ENCODE measurements around the gene ZDHHC11B. TPM values are rescaled to one million over a fixed set of nuclear protein-coding genes. Genes with fewer than 3 reads are reported as not detected.

ZDHHC11B gene
- total and polyA plus RNA-seq, 2 of the 13 experiments (the other 11 are each of a cell fraction or from before 2014, with no cell fraction given), result 0.11 to 0.12 TPM

DNA sequence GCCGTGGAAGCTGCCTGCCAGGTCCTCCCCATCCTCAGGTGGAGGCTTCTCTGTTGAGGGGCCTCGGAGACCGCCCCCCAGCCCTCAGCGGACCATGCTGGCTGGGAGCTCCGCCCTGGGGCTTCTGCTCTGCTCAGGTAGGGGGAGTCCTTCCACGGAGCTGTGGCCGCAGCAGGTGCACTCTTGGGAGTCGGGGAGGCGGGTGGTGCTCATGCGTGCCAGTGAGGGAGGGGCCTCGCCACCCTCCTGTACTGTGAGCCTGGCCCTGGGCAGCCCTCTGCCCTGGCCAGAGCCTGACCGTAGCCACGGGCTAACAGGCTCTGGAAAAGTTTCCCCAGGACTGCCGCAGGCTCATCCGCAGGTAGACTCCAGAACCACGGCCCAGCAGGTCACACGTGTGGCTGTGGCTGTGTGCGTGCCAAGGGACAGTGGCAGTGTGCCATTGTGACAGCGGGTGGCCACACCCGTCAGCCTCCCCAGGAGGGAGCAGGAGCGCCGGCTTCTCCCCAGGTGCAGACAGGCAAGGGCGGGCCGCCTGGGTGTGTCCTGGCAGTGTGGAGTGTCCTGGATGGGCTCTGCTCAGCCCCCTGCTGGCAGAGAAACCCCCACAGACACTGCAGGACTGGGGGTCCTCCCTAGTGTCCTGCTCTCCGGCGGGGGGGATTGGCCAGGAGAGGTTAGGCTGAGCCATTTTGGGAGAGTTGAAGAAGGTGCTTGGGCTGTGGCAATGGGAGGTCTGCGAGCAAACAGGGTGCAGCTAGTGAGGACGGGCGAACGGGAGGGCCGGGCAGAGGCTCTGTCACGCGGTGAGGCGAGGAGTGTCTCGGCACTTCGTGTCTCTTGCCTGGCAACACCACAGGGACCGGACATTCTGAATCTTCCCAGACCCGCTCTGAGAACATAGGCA, 120.8 kb downstream of the ZDHHC11B start:
- POLR2A ChIA-PET, result no interaction called here
- intact Hi-C loops (cut with micrococcal nuclease; ENCODE audit: unreplicated experiment), result no loop called here
- Histone ChIP-seq H3K4me3 (replicated peaks in 1 of 3; ENCODE audit: insufficient read depth in 1 of 3, low read depth in 2 of 3, low read length in 3 of 3) (no peak overlapping the region), H3K27ac (ENCODE audit: extremely low read length, insufficient read depth, low read length) (no peak overlapping the region), H3K4me2 (ENCODE audit: low read depth, low read length) (no peak overlapping the region), H3K79me2 (ENCODE audit: insufficient read depth, low read length) (no peaks in the 10 kb centered on the region), H3K9me3 (ENCODE audit: low read length) (no peaks in the 10 kb centered on the region), H3K4me1 (ENCODE audit: insufficient read depth, low read length) (no peaks in the 10 kb centered on the region), H4K20me1 (ENCODE audit: insufficient read depth, low read length) (no peaks in the 10 kb centered on the region), H3K36me3 (replicated peaks in 1 of 2; ENCODE audit: control insufficient read depth in 1 of 2, insufficient read depth in 2 of 2, low read length in 2 of 2) (peaks cover 10 to 53% of the 10 kb centered on the region in 2 experiments), H2AFZ (ENCODE audit: low read length) (no peak overlapping the region), H3K9ac (ENCODE audit: insufficient read depth, low read depth, low read length) (no peak overlapping the region), H3K27me3 (ENCODE audit: control insufficient read depth in 1 of 2, insufficient read depth in 2 of 2, low read length in 2 of 2) (no peaks in the 10 kb centered on the region; a peak in 1 of 5 replicates)
- peak; percentile 41 for ATAC-seq
- in situ Hi-C loops (cut with HindIII; ENCODE audit: extremely low pct_ligation_motif_present, low pct_unique_long_range_greater_than_20kb), result no loop called here
- CTCF ChIA-PET (ENCODE audit: low intra/inter-chr PET ratio, low total read pairs), result no interaction called here
- no peak for DNase-seq (ENCODE audit: low spot score)
- BruUV-seq (replicated peaks), result no TSS peak
- FAIRE-seq, result no peak
- WGBS (ENCODE audit: low lambda C conversion rate), result 96% methylated on average over 19 of the region's 38 CpGs
- TF ChIP-seq, protein P1, sequence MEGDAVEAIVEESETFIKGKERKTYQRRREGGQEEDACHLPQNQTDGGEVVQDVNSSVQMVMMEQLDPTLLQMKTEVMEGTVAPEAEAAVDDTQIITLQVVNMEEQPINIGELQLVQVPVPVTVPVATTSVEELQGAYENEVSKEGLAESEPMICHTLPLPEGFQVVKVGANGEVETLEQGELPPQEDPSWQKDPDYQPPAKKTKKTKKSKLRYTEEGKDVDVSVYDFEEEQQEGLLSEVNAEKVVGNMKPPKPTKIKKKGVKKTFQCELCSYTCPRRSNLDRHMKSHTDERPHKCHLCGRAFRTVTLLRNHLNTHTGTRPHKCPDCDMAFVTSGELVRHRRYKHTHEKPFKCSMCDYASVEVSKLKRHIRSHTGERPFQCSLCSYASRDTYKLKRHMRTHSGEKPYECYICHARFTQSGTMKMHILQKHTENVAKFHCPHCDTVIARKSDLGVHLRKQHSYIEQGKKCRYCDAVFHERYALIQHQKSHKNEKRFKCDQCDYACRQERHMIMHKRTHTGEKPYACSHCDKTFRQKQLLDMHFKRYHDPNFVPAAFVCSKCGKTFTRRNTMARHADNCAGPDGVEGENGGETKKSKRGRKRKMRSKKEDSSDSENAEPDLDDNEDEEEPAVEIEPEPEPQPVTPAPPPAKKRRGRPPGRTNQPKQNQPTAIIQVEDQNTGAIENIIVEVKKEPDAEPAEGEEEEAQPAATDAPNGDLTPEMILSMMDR (CRISPR knock-in tag; IDR thresholded peaks at IDR 0.05), result no peak
- no peak for TF ChIP-seq ZNF232 (CRISPR knock-in tag; IDR thresholded peaks at IDR 0.05; ENCODE audit: borderline replicate concordance)
- no peak for TF ChIP-seq ZNF816 (CRISPR knock-in tag; IDR thresholded peaks at IDR 0.05; ENCODE audit: borderline replicate concordance)
- TF ChIP-seq, protein P2, sequence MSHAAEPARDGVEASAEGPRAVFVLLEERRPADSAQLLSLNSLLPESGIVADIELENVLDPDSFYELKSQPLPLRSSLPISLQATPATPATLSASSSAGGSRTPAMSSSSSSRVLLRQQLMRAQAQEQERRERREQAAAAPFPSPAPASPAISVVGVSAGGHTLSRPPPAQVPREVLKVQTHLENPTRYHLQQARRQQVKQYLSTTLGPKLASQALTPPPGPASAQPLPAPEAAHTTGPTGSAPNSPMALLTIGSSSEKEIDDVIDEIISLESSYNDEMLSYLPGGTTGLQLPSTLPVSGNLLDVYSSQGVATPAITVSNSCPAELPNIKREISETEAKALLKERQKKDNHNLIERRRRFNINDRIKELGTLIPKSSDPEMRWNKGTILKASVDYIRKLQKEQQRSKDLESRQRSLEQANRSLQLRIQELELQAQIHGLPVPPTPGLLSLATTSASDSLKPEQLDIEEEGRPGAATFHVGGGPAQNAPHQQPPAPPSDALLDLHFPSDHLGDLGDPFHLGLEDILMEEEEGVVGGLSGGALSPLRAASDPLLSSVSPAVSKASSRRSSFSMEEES (CRISPR knock-in tag; IDR thresholded peaks at IDR 0.05), result no peak
- TF ChIP-seq ZSCAN20 (CRISPR knock-in tag; IDR thresholded peaks at IDR 0.05; ENCODE audit: borderline replicate concordance), result no peak
- TF ChIP-seq ATF1 (CRISPR knock-in tag; IDR thresholded peaks at IDR 0.05), result no peak
- TF ChIP-seq, protein P3, sequence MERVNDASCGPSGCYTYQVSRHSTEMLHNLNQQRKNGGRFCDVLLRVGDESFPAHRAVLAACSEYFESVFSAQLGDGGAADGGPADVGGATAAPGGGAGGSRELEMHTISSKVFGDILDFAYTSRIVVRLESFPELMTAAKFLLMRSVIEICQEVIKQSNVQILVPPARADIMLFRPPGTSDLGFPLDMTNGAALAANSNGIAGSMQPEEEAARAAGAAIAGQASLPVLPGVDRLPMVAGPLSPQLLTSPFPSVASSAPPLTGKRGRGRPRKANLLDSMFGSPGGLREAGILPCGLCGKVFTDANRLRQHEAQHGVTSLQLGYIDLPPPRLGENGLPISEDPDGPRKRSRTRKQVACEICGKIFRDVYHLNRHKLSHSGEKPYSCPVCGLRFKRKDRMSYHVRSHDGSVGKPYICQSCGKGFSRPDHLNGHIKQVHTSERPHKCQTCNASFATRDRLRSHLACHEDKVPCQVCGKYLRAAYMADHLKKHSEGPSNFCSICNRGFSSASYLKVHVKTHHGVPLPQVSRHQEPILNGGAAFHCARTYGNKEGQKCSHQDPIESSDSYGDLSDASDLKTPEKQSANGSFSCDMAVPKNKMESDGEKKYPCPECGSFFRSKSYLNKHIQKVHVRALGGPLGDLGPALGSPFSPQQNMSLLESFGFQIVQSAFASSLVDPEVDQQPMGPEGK (CRISPR knock-in tag; IDR thresholded peaks at IDR 0.05), result no peak
- TF ChIP-seq, protein P4, sequence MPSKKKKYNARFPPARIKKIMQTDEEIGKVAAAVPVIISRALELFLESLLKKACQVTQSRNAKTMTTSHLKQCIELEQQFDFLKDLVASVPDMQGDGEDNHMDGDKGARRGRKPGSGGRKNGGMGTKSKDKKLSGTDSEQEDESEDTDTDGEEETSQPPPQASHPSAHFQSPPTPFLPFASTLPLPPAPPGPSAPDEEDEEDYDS (CRISPR knock-in tag; IDR thresholded peaks at IDR 0.05), result no peak
- TF ChIP-seq HNRNPLL (IDR thresholded peaks at IDR 0.05; ENCODE audit: low read depth, low read length, poor library complexity, severe bottlenecking), result no peak
- TF ChIP-seq ZNF354B (CRISPR knock-in tag; IDR thresholded peaks at IDR 0.05), result no peak
- TF ChIP-seq ZNF337 (CRISPR knock-in tag; IDR thresholded peaks at IDR 0.05; ENCODE audit: borderline replicate concordance, low read depth), result no peak
- TF ChIP-seq ZSCAN25 (CRISPR knock-in tag; IDR thresholded peaks at IDR 0.05), result no peak
- no peak for TF ChIP-seq ZNF160 (CRISPR knock-in tag; IDR thresholded peaks at IDR 0.05)
- TF ChIP-seq, protein P5, sequence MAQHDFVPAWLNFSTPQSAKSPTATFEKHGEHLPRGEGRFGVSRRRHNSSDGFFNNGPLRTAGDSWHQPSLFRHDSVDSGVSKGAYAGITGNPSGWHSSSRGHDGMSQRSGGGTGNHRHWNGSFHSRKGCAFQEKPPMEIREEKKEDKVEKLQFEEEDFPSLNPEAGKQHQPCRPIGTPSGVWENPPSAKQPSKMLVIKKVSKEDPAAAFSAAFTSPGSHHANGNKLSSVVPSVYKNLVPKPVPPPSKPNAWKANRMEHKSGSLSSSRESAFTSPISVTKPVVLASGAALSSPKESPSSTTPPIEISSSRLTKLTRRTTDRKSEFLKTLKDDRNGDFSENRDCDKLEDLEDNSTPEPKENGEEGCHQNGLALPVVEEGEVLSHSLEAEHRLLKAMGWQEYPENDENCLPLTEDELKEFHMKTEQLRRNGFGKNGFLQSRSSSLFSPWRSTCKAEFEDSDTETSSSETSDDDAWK (CRISPR knock-in tag; IDR thresholded peaks at IDR 0.05), result no peak
- TF ChIP-seq ZNF451 (CRISPR knock-in tag; IDR thresholded peaks at IDR 0.05), result no peak
- no peak for TF ChIP-seq ZNF235 (CRISPR knock-in tag; IDR thresholded peaks at IDR 0.05; ENCODE audit: borderline replicate concordance)
- no peak for TF ChIP-seq ZNF724P (CRISPR knock-in tag; IDR thresholded peaks at IDR 0.05; ENCODE audit: borderline replicate concordance)
